ENCODE data around the gene HDX.
"Not testable (repeated sequence)": the region's sequence is repeated elsewhere in the genome, so short reads cannot be mapped to it uniquely, and the experiment has no call there.

The HDX gene, protein sequence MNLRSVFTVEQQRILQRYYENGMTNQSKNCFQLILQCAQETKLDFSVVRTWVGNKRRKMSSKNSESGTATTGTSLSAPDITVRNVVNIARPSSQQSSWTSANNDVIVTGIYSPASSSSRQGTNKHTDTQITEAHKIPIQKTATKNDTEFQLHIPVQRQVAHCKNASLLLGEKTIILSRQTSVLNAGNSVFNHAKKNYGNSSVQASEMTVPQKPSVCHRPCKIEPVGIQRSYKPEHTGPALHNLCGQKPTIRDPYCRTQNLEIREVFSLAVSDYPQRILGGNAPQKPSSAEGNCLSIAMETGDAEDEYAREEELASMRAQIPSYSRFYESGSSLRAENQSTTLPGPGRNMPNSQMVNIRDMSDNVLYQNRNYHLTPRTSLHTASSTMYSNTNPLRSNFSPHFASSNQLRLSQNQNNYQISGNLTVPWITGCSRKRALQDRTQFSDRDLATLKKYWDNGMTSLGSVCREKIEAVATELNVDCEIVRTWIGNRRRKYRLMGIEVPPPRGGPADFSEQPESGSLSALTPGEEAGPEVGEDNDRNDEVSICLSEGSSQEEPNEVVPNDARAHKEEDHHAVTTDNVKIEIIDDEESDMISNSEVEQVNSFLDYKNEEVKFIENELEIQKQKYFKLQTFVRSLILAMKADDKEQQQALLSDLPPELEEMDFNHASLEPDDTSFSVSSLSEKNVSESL

DNA sequence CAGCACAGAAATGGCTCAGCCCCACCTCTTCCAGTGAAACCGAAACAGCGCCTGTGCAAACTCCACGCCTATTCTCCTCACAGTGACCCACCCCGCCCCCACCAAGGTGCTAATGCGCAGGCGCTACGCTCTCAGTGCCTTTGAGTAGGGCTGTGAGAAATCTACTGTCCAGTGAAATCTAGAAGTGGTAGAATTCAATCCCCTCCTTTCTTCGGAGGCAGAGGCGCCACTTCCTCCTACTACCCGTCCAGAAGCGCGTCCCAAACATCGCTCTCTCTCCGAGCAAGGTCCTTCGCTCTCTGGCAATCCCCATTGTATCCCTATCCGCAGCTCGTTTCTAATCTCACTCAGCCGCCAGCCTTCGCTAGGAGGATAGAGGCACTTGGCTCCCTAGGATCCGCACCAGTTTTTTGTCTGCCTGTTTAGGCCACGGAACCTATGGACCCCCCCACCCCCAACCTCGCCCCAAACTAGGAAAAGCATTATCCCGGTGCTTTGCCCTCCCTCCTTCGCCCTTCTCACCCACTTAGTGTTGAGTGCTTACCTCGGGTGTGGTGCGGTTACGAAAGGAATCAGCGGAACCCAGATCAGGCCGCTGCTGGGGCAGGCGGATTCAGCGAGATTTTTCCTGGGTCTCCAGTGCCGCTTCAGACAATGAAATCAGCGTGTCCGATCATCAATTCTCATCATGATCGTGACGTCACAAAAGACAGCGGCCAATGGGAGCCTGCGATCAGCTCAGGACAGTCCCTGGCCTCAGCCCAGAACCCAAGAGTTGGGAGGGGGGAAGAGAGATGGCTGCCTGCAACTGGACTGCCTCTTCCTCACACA lies at the start of gene HDX:
Gene HDX, minus strand, starts transcription at position 656 of the 831 bp plus-strand sequence. CDS start 27,056 bp downstream, outside the sequence.
- peak; percentile 86 for DNase-seq (ENCODE audit: low spot score)

DNA sequence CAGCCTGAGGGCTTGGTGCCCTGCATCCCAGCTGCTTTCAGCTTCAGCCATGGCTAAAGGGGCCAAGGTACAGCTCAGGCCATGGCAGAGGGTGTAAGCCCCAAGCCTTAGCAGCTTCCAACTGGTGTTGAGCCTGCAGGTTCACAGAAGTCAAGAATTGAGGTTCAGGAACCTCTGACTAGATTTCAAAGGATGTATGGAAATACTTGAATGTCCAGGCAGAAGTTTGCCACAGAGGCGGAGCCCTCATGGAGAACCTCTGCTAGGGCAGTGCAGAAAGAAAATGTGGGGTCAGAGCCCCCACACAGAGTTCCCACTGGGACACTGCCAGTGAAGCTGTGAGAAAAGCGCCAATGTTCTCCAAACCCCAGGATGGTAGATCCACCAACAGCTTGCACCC lies 39.1 kb upstream of the HDX start:
- not testable (repeated sequence) for DNase-seq (ENCODE audit: low spot score)

DNA sequence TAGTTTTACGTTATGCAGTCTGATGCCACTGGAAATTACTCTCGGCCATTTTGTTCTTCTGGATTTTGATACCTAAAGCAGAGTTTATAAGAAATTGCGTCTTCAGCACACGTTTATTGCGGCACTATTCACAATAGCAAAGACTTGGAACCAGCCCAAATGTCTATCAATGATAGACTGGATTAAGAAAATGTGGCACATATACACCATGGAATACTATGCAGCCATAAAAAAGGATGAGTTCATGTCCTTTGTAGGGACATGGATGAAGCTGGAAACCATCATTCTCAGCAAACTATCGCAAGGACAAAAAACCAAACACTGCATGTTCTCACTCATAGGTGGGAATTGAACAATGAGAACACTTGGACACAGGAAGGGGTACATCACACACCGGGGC lies 35.4 kb upstream of the HDX start:
- not testable (repeated sequence) for DNase-seq (ENCODE audit: low spot score)

DNA sequence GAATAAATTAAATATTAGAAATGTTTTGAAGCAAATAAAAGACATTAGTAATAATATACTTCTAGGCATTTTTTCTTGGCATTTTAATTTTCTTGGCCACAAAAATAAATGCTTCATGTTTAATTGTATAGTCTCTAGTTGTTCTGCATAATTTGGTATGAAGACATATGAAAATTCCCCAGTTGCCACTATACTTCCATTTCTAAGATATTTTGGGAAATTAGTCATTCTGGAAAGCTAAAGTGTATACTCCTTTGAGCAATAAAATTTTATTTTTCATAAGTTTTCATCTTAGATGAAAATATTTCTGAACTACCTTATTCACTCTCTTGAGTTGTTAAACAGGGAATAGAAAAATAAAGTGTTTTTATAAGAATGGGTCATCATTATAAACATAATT lies 13.8 kb downstream of the HDX start:
- no peak for DNase-seq (ENCODE audit: low spot score)

DNA sequence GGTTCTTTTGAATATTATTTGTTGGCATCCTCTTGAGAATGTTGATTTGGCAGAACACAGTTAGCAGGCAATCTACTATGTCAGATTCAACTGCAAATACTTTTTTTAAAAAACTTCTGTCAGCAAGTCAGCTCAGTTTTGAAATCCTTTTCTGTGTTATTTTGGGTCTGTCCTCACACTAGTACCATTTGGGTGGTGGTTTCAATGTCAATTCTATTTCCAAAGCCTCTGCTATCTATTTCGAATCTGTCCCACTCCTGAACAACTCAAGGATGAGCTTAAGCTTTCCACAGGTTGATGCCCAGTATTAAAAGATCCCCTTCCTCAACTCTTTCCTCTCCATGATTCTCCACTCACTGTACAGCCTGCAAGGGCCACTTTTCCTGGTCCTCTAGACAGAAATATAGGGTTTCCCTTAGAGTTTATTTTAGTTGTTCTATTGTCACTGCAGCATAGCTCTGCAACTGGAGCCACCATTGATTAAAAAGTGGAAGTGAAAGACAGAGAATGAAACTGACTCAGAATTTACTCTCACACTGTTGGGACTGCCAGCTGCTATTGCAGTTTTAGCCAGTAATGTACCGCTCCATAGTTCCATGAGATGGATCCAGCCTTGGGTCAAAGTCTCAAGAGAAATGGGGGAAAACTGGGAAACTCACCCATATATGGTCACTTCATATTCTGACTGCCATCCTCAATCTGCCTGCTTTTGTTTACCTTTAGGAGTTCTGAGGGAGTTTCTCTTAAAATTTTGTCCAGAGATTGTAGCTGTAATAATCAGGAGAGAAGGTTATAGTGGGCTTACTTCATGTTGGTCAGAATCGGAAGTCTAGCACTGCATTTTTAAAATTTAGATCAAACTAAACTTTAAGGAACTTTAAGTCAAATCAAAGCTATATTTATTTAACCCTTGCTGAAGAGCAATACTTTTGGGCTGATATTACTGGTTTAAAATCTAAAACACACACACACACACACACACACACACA lies 14.6 kb downstream of the HDX start:
- DNase-seq (ENCODE audit: low spot score), result peak; percentile 1

DNA sequence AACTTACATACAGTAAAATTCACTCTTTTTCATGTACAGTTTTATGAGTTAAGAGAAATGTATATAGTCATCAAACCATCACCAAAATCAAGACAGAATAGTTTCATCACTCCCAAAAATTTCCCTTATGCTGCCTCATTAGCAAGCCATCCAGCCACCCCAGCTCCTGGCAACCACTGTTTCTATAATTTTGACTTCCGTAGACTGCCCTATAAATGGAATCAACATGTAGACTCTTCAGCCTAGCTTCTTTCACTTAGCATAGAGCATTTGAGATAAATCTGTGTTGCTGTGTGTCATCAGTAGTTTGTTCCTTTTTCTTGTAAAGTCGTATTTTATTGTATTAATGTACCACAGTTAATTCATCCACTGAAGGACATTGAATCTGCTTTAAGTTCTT lies 23.2 kb downstream of the HDX start:
- no peak for DNase-seq (ENCODE audit: low spot score)

DNA sequence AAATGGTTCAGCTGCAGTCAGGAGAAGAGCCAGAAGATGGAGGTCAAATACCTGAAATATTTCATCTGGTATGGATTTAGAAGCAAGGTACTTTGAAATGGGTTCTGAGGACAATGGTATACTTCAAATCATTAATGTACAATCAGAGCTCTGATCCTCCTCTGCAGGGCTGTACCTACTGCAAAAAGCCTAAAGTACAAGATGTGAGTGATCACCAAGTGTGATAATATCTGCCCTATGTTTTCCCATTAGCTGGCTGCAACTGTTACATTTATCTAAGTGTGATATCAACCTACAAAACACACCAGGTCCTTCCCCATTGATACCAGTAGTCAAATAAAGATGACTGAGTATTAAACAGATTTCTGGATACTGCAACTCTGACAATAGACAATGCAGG lies 25.1 kb downstream of the HDX start:
- no peak for DNase-seq (ENCODE audit: low spot score)

DNA sequence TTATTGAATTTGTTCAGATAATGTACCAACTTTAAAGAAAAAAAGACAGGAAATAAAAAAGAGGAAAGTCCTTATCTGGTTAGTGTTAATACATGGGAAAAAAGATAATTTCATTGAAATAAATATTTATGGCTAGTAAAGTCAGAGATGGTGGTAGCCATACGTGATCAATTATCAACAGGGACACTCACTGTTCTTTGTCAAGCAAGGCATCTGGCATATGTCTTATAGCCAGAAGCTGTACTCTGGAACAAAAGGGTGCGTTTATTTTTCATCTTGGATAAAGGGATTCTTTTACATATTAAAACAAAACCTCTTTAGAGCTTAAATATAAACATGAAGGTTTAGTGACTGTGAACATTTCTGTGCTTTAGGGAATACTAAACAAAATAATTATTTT lies 26.7 kb downstream of the HDX start:
- no peak for DNase-seq (ENCODE audit: low spot score)

DNA sequence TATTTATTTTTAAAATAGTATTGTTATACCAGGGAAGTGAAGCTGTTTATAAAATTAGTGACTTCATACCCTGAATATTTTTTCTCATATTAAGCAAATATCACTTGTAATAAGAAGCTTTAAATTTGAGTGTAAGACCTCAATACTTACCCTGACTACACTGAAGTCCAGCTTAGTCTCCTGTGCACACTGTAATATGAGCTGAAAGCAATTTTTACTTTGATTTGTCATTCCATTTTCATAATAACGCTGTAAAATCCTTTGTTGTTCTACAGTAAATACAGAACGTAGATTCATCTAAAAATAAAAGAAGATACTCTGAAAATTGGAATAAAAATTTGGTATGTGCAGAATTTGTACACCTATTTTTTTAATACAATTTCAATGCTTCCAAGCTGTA lies 27.2 kb downstream of the HDX start:
- no peak for DNase-seq (ENCODE audit: low spot score)

DNA sequence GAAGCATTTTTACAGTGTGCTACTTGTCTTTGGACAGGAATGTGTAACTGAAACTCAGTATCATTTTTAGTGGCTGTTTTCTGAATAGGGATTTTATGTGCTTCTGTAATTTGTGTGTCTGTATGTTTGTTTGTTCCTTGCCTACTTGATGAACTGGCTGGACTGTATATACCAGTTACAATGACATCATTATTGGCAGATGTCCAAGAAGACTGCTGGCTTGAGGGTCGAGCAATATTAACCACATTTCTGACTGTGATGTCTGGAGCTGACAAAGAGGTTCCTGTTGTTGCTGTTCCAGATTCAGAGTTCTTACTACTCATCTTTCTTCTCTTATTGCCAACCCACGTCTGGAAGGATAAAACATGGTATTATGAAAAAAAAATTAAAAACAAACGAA lies 33.0 kb downstream of the HDX start:
- DNase-seq (ENCODE audit: low spot score), result no peak

DNA sequence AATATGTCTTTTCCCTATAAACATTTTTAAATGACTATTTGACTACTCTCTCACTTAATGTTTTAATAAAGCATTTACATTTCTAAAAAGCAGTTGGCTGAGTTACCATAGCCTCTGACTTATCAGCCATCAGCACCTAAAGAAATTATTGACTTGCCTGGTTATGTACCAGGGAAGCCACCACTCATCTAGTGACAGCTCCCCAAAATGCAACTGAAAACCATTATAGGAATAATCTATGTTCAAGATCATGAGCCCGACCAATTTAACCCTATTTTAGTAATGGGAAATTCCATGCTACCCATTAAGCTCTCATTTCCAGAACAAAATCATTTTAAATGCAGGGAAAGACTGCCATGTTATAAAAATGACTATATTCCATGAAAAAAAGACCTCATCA lies 34.4 kb downstream of the HDX start:
- no peak for DNase-seq (ENCODE audit: low spot score)

DNA sequence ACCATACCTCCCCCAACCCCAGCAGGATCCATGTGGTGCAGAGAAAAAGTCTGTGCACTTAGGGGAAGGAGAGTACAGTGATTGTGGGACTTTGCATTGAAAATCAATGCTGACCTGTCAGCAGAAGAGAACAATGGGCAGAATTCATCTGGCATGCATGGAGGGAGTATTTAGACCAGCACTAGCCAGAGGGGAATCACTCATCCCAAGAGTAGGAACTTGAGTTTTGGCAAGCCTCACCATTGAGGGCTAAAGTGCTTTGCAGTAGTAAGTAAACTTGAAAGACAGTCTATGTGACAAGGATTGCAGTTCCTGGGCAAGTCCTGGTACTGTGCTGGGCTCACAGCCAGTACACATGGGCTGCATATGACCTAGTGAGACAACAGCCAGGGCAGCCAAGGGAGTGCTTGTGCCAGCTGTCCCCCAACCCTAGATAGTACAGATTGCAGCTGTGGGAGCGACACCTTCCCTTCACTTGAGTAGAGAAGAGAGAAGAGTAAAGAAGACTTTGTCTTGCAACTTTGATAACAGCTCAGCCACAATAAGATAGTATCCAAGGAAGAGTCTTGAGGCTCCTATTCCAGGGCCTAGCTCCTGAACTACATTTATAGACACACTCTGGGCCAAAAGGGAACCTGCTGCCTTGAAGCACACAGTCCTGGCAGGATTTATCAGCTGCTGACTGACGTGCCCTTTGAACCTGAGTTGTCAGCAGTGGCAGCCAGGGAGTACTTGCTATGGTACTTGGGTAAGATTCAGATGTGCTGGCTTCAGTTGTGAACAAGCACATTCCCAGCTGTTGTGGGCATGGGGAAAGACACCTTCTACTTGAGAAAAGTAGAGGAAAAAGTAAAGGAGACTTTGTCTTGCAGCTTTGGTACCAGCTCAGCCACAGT lies 48.7 kb downstream of the HDX start:
- no peak for DNase-seq (ENCODE audit: low spot score)

DNA sequence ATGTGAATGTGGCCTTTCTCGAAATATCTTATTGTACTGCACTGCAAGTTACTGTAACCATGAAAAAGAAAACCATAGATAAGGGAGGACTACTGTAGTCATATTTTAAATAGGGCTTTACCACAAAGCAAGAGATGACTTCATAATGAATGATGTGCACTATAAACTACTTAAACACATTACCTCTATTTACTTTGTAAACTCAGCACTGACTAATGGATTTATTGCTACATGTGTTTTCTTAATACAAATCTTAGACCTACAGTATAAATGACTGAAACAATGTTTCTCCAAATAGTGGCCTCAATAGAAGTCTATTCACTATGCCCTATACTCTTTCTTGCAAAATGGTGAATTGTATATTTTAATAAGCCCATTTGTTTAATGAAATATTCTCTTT lies 61.1 kb downstream of the HDX start:
- DNase-seq (ENCODE audit: low spot score), result no peak

DNA sequence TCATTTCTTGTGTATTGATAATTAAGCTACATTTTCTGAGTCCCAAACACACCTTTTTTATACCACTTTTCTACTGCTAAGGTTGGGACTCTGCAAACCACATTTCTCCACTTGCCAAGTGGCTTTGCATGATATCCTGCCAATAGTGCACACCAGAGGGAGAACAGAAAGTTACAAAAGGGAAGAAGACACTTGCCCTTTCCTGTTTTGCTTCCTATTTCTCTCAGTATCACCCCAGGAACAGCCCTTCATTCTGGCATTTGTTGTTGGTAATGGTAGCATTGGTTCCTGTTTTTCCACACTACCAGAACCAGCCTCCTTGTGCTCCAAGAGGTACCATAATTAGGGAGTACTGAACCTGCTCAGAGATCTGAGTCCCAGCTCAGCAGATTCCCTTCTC lies 87.1 kb downstream of the HDX start:
- peak; percentile 17 for DNase-seq (ENCODE audit: low spot score)

DNA sequence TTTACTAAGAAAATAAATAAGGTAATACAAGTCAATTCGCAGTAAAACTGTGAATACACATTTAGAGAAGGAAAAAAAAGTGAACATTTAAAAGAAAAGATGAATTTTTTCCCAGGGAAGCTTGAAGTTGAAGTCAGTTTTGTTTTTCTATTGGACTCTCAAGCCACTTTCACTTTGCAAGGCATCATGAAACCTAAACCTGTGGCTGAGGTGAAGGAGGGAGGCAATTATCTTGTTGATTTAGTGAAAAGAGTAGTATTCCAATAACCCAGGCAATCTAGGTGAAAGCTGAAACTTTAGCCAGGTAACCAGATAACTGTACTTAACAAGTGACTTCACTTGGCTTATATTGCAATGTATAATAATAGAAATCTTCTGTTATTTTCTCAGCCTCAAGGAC lies 138.6 kb downstream of the HDX start:
- DNase-seq (ENCODE audit: low spot score), result no peak

DNA sequence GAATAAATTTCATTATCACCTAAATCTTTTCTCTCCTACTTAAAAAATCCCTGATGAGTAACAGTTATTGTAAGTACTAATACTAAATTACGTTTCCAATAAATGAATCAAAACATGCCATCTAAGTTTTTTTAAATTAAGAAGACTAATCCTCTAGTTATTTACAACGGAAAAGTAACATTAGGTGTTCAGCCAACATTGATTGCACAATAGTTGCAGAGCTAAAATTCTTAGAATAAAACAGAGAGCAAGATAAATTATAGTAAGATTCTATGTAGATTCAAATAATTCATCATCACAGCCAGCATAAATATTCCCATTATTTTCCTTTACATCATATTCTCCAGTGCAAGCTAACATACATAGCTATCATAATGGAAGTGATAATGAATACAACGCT lies 139.2 kb downstream of the HDX start:
- DNase-seq (ENCODE audit: low spot score), result no peak

DNA sequence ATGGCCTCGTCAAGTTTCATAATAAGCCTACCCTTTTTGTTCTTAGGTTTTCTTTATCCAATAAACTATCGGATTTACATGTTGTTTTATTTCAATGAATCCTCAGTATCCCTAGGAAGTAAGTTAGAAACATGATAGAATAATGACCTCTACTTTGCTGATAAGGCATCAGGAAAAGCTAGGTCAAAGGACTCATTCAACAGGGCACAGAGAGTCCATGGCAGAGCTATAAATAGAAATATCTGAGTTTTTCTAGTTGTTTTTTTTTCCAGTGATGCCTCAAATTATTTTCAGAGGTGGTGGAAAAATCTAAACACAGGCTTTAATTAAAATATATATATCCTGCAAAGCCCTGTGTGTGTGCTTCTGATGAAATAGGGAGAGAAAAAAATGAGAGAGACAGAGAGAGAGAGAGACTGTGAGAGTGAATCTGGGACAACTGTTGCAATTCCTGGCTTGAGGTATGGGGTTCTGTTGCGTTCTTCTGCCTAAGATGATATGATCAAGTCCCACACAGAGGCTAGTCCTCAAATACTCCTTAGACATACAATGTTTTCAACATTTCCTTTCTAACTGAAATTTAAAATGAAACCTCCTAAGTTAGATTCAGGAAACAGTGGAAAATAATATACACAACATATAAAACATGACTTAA lies 139.9 kb downstream of the HDX start:
- DNase-seq (ENCODE audit: low spot score), result no peak

DNA sequence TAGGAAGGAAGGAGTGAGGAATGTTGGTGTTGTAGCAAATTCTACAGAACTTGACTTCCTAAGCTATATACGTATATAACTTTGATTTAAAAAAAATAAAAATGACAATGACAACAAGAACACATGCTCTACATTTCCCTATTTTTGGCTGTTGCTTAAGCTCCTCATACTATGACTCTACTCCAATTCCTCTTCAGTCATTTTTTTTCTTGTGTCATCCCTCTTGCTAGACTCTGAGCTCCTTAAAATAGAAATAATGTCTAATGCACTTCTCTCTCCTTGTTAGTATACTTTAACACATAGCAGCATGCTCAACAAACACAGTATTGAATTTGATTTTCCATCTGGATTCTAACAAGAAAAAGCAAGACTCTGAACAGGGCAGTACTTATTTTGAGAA lies 144.0 kb downstream of the HDX start:
- no peak for DNase-seq (ENCODE audit: low spot score)

DNA sequence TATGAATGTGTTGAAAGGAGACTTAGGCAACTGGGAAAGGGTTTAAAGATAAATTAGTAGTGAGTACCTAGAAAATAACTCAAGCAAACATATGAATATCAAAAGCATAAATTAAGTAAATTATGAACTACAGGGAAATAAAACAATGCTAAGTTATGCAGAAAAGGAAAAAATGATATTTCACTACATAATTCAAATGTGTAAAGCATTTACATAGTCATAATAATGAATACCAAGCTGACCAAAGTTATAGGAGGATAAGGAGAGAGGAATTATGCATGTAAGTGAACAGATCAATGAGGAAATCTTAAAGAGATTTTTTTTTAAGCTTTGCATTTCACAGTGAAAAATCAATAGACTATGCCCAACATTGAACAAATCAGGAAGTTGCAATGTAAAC lies 145.0 kb downstream of the HDX start:
- no peak for DNase-seq (ENCODE audit: low spot score)

DNA sequence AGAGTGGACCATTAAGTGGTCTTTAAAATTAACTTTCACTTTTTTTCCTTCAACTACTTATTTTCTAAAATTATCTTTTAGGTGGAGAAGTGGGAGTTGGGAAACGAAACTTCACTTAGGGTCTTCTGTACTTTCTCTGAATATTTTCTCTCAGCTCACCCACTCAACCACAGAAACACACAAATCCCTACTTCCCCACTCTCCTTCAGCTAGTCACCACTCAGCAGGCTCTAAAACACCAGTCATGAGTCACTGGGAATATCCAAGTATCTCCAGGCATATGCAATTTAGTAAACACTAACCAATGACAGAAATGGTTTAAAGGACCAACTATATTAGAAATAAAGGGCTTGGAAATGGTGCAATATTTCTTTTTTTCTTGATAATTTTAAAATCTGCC lies 161.3 kb downstream of the HDX start:
- DNase-seq (ENCODE audit: low spot score), result no peak
